Activated naive CD8-positive, alpha-beta T cell (primary cell): ENCODE results near the gene KCTD19.
A peak's percentile ranks its signal among the peaks of the same experiment; 100 is the strongest.

ENCODE experiments used
- H3K27ac Mint-ChIP-seq: one replicate; pipeline ENCODE4 v1.8.0; 2021; ENCODE audit warnings: mixed read lengths
- H3K27me3 Mint-ChIP-seq: one replicate; pipeline ENCODE4 v1.8.0; 2021; ENCODE audit warnings: mixed read lengths
- H3K36me3 Mint-ChIP-seq: one replicate; pipeline ENCODE4 v1.8.0; 2021; ENCODE audit warnings: mixed read lengths
- H3K4me1 Mint-ChIP-seq: one replicate; pipeline ENCODE4 v1.8.0; 2021; ENCODE audit warnings: low read depth, mixed read lengths
- H3K4me3 Mint-ChIP-seq: one replicate; pipeline ENCODE4 v1.8.0; 2021; ENCODE audit warnings: mild to moderate bottlenecking, mixed read lengths
- H3K9me3 Mint-ChIP-seq: one replicate; pipeline ENCODE4 v1.8.0; 2021; ENCODE audit warnings: low read depth, mixed read lengths

Gene KCTD19

DNA sequence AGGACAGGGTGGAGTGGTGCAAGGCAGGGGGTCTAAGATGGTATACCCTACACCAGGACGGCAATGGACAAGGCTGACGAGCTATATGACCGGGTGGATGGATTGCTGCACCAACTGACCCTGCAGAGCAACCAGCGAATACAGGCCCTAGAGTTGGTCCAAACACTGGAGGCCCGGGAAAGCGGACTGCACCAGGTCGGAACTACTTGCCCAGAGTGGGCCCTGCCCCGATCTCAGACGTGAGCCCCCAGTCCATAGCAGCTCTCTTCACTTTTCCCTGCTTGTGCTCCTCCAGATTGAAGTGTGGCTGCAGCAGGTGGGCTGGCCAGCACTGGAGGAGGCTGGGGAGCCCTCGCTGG lies 44.1 kb downstream of the KCTD19 start:
- Mint-ChIP-seq H3K4me1 (peaks cover 9% of the 10 kb centered on the region), H3K9me3 (no peaks in the 10 kb centered on the region), H3K27me3 (no peaks in the 10 kb centered on the region), H3K36me3 (peaks cover 5% of the 10 kb centered on the region), H3K4me3 (no peak overlapping the region), H3K27ac (no peak overlapping the region)

- Mint-ChIP-seq H3K4me3 (no peak overlapping the region), H3K36me3 (peaks cover 3% of the 10 kb centered on the region), H3K27ac (no peak overlapping the region)
These were observed 44.8 kb downstream of the KCTD19 start for GRCh38 chr16:67281536-67282446.

DNA sequence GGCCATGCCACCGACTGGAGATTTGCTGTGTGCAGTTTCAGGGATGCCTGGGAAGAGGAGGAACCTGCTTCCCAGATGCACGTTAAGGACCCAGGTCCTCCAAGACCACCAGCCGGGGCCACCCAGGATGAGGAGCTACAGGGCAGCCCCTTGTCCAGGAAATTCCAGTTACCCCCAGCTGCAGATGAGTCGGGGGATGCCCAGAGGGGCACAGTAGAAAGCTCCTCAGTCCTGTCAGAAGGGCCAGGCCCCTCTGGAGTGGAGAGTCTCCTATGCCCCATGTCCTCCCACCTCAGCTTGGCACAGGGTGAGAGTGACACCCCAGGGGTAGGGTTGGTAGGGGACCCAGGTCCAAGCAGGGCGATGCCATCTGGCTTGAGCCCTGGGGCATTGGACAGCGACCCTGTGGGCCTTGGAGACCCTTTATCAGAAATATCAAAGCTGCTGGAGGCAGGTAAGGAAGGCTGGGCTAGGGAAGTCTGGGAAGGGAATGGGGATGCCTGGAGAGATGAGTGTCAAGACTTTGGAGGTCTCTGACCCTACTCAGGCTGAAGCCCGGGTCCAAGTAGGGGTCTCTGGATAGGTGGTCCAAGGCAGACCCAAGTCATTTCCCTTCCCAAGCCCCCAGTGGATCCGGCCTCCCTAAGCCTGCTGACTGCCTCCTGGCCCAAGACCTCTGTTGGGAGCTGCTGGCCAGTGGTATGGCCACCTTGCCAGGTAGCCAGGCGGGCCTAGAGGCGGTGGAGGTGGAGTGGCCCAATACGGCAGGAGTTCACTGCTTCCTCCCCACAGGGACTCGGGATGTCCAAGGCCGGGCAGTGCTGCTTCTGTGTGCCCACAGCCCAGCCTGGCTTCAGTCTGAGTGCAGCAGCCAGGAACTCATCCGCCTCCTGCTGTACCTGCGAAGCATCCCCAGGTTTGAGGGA lies 46.2 kb downstream of the KCTD19 start:
- peak overlapping the region; percentile 59 for H3K4me3 Mint-ChIP-seq
- H3K9me3 Mint-ChIP-seq = no peaks in the 10 kb centered on the region
- H3K4me1 Mint-ChIP-seq = peaks cover 15% of the 10 kb centered on the region
- no peak overlapping the region for H3K27ac Mint-ChIP-seq
- H3K27me3 Mint-ChIP-seq = no peaks in the 10 kb centered on the region
- H3K36me3 Mint-ChIP-seq = peaks cover 8% of the 10 kb centered on the region

More at GRCh38 chr16:67281536-67282446, 44.8 kb downstream of the KCTD19 start:
- Mint-ChIP-seq H3K9me3 (no peaks in the 10 kb centered on the region), H3K4me1 (peaks cover 9% of the 10 kb centered on the region), H3K27me3 (no peaks in the 10 kb centered on the region)

DNA sequence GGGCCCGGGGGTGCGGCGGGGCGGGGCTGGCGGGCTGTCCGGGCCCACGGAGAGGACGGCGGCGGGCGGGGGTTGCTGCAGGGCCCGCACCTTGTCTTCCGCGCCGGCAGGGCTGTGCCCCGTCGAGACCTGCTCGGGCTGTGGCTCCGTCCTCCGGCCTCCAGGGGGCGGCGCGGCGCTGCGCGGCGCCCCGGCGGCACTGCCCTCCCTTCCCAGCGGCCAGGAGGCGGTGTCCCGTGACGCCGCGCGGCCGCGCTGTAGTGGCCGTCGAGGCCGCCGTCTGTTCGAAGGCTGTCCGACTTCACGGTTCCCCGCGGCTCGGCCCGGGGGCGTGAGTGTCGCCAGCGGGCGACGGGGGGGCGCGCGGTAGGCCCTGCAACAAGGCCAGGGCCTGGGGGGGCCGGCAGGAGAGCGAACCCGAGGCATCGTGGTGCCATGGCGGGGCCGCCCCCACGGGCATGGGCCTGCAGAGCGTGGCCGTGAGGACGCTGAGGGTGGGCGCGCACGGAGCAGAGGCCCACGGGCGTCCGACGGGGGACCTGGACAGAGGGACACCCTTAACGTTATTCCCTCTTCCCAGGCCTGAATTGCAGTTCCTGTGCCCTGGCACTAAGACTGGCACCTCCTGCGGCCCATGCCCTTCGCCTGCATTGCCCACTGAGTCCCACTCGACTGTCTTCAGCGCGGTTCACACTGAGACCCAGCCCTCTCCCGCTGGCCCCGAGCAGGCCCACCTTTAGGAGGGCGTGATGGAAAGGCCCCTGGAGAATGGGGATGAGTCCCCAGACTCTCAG lies 47.0 kb downstream of the KCTD19 start, which contains the start of gene PLEKHG4:
Gene PLEKHG4, plus strand, starts transcription at position 237 of the 794 bp plus-strand sequence. Its CDS starts 513 bp downstream, at position 750.
- Mint-ChIP-seq H3K27ac (peak within 1 kb of the TSS; percentile 91), H3K4me1 (peaks cover 16% of the 10 kb centered on the region), H3K27me3 (no peaks in the 10 kb centered on the region), H3K4me3 (peak within 1 kb of the TSS; percentile 89), H3K9me3 (no peaks in the 10 kb centered on the region), H3K36me3 (peaks cover 9% of the 10 kb centered on the region)

DNA sequence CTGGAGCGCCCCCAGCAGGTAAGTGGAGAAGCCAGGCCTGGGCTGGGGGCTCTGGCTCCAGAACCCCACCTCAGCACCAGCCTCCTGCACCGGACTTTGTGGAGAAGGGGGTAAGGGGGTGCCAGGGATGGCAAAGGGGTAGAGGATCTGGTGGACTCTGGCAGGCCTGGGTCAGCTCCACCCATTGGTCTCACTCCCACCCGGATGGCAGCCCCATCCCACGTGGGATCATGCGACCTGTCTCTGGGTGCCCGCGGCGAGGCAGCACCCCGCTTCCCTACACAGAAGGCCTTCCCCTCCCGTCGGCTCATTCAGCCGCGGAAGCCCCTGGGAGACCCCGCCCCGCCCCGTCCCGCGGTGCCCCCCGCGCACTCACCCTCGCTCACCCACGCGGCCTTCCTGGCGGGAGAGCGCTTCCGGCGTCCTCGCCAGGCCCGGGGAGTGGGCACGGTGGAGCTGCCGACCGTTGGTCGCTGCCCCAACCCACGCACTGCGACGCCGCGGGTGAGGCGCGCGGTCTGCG lies 47.7 kb downstream of the KCTD19 start:
- H3K27ac Mint-ChIP-seq = peak overlapping the region; percentile 91
- peaks cover 16% of the 10 kb centered on the region for H3K4me1 Mint-ChIP-seq
- peak overlapping the region; percentile 89 for H3K4me3 Mint-ChIP-seq
- H3K9me3 Mint-ChIP-seq = no peaks in the 10 kb centered on the region
- H3K27me3 Mint-ChIP-seq = no peaks in the 10 kb centered on the region
- H3K36me3 Mint-ChIP-seq = peaks cover 9% of the 10 kb centered on the region

DNA sequence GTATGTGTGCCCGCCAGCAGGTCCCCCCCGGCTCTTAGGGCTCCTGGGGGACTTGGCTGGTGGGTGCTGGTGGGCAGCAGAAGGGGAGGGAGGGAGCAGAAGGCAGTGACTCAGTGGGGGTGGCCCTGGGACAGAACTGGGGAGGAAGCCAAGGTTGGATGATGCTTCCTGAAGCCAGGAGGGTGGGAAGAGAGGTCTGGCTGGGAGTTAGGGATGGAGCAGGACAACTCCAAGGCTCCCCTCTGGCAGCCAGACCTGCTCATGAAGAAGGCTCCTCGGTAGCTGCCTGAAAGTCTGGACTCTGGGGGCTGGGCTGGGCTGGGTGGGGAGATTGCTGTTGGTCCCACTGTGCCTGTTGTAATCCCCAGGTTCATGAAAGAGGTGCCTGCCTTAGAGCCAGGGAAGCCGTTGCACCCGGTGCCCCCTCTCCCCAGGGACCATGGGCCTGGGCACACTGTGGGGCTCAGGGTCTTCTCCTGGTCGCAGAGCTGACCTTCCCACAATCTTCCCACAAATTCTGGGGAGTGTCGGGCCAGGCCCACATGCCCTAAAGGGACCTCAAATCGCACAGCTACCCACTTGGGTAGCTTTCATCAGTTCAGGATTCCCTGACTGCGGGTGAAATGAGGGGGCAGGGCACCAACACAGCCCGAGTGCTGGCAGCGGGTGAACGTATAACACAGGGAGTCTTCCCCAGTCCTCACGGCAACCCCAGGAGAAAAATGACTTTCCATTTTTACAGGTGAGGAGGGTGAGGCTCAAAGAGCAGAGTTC lies 48.4 kb downstream of the KCTD19 start:
- Mint-ChIP-seq H3K4me3 (peak overlapping the region; percentile 89), H3K27me3 (no peaks in the 10 kb centered on the region), H3K9me3 (no peaks in the 10 kb centered on the region), H3K4me1 (peaks cover 15% of the 10 kb centered on the region), H3K27ac (peak overlapping the region; percentile 91), H3K36me3 (peaks cover 7% of the 10 kb centered on the region)

GRCh38 chr16:67277294-67277998 lies 49.1 kb downstream of the KCTD19 start:
- H3K36me3 Mint-ChIP-seq = peaks cover 6% of the 10 kb centered on the region
- peaks cover 15% of the 10 kb centered on the region for H3K4me1 Mint-ChIP-seq
- H3K27me3 Mint-ChIP-seq = no peaks in the 10 kb centered on the region
- H3K27ac Mint-ChIP-seq = peak overlapping the region; percentile 70
- peak overlapping the region; percentile 75 for H3K4me3 Mint-ChIP-seq
- no peaks in the 10 kb centered on the region for H3K9me3 Mint-ChIP-seq

DNA sequence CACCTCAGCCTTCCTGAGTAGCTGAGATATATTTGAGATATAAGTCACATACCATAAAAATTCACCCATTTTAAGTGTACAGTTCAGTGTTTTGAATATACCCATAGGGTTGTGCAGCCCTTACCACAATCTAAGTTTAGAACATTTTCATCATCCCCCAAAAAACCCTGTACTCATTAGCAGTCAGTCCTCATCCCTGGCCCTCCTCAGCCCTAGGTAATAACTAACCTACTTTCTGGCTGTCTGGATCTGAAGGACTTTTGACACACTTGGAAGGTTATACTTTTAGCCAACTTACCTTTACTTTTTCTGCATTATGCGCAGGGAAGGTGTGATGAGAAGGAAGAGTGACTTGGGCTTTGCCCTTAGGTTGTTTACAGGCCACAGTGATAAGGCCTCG lies 51.2 kb downstream of the KCTD19 start:
- H3K27ac Mint-ChIP-seq = peak overlapping the region; percentile 80
- H3K4me3 Mint-ChIP-seq = peak overlapping the region; percentile 6
- H3K36me3 Mint-ChIP-seq = peaks cover 6% of the 10 kb centered on the region
- H3K9me3 Mint-ChIP-seq = no peaks in the 10 kb centered on the region
- H3K27me3 Mint-ChIP-seq = no peaks in the 10 kb centered on the region
- peaks cover 14% of the 10 kb centered on the region for H3K4me1 Mint-ChIP-seq

DNA sequence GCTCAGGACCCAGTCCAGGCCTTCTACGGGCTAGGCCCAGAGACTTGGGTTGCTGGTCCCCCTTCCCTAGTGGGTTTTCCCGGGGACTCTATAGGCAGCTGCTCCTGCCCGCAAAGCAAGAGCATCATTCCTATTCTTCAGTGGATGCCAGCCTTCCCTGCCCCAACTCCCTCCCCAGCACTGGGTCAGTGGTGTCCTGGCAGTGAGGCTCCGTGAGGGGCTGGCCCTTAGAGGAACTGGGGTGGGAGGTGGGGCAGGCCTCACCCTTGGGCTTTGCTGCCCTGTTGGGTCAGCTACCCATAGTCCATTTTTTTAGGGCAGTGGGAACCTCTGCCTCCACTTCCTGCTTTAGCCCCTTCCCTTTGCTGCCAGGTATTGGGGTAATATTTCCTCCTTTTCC lies 55.1 kb downstream of the KCTD19 start:
- no peaks in the 10 kb centered on the region for H3K27me3 Mint-ChIP-seq
- H3K4me1 Mint-ChIP-seq = peaks cover 5% of the 10 kb centered on the region
- H3K27ac Mint-ChIP-seq = no peak overlapping the region
- peaks cover 3% of the 10 kb centered on the region for H3K36me3 Mint-ChIP-seq
- H3K4me3 Mint-ChIP-seq = no peak overlapping the region
- no peaks in the 10 kb centered on the region for H3K9me3 Mint-ChIP-seq

DNA sequence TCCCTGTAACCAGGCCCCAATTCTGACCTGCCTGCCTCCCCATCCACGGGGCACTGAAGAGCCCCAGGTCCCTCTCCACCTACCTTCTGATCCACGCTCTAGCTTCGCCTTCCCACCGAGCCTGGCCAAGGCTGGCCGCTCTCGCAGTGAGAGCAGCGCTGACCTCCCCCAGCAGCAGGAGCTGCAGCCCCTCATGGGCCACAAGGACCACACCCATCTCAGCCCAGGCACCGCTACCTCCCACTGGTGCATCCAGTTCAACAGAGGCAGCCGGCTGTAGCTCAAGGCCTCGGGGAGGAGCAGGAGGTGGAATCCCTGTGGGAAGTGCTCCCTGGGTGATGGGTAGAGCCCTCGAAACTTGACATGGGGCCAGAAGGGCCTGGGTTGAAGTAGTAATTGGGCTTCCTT lies 55.6 kb downstream of the KCTD19 start:
- Mint-ChIP-seq H3K27me3 (no peaks in the 10 kb centered on the region), H3K4me3 (no peak overlapping the region), H3K36me3 (peaks cover 2% of the 10 kb centered on the region), H3K4me1 (peaks cover 2% of the 10 kb centered on the region), H3K27ac (no peak overlapping the region), H3K9me3 (no peaks in the 10 kb centered on the region)

GRCh38 chr16:67269766-67270165 lies 56.8 kb downstream of the KCTD19 start:
- H3K4me3 Mint-ChIP-seq = no peak overlapping the region
- no peaks in the 10 kb centered on the region for H3K36me3 Mint-ChIP-seq
- H3K27me3 Mint-ChIP-seq = no peaks in the 10 kb centered on the region
- H3K27ac Mint-ChIP-seq = no peak overlapping the region
- no peaks in the 10 kb centered on the region for H3K9me3 Mint-ChIP-seq
- H3K4me1 Mint-ChIP-seq = no peaks in the 10 kb centered on the region

GRCh38 chr16:67268136-67268579 lies 58.4 kb downstream of the KCTD19 start:
- Mint-ChIP-seq H3K4me1 (no peaks in the 10 kb centered on the region), H3K36me3 (no peaks in the 10 kb centered on the region), H3K9me3 (no peaks in the 10 kb centered on the region), H3K27me3 (no peaks in the 10 kb centered on the region), H3K27ac (no peak overlapping the region), H3K4me3 (no peak overlapping the region)

DNA sequence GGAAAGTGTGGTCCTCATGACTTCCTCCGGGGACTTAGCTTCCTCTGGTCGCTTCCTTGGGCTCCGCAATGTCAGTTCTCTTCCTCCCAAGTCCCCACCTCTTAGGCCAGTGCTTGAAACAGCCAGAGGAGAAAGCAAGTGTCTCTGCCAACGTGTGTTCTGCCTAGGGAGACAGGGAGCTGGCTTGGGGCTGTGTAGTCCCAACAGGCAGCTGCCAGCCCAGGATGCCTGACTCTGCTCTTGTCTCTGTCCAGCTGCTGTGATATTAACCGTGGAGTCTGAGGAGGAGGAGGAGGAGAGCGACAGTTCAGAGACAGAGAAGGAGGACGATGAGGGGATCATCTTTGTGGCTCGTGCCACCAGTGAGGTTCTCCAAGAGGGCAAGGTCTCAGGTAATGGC lies 60.7 kb downstream of the KCTD19 start:
- peaks cover 6% of the 10 kb centered on the region for H3K27me3 Mint-ChIP-seq
- no peak overlapping the region for H3K27ac Mint-ChIP-seq
- no peaks in the 10 kb centered on the region for H3K4me1 Mint-ChIP-seq
- H3K9me3 Mint-ChIP-seq = no peaks in the 10 kb centered on the region
- no peaks in the 10 kb centered on the region for H3K36me3 Mint-ChIP-seq
- no peak overlapping the region for H3K4me3 Mint-ChIP-seq
